Head of caudate nucleus (tissue), 42 donors: ENCODE measurements around the gene PLOD1.

Experiments
- DNase-seq, 42 donors: peaks; one replicate each; pipeline versions ENCODE4 v3.0.0 to v3.0.0-alpha.2; 2020 to 2021; ENCODE audit warnings: mixed read lengths in 7 of 42
- intact Hi-C: fragments of 100-400 bp; cut with DNase I; formaldehyde crosslinking; loops from one replicate; pipeline ENCODE4 v1.15.0; 2022

PLOD1 gene

DNA sequence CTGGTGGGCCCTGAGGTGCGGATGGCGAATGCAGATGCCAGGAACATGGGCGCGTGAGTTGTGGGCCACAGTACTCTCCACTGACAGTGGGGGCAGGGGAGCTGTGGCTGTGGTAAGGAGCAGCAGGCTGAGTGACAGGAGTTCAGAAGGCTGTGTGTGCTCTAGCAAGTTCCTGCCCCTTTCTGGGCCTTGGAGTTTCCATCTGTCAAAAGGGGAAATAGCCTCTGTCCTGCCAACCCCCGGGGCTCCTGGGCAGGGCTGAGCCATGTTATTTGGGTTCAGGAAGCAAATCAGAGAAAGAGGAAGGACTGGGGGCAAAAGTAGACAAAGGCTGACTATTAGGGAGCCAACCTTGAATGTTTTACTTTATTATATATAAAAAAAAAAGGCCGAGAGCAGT lies 26.2 kb downstream of the PLOD1 start:
- intact Hi-C loops = no loop called here
- peak in 15 of 42 donors; percentile 12 to 59 (median 34) for DNase-seq

DNA sequence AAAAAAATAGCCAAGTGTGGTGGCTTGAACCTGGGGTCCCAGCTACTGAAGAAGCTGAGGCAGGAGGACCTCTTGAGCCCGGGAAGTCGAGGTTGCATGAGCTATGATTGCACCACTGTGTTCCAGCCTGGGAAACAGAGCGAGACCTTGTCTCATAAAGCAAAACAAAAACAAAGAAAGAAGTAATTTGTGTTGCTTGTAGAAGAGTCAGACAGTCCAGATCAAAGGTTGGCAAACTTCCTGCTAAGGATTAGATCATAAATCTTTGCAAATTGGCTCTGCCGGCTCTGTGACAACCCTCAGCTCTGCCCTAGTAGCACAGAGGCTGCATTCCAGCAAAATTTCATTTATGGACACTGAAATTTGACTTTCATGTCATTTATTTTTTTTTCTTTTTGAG lies 26.7 kb downstream of the PLOD1 start:
- DNase-seq = peak in 16 of 42 donors; percentile 18 to 67 (median 34)
- intact Hi-C loops = no loop called here

- intact Hi-C loops = no loop called here
- DNase-seq = no peak
Measured at GRCh38 chr1:11963622-11964021, 29.1 kb downstream of the PLOD1 start.

- no peak for DNase-seq
- intact Hi-C loops = no loop called here
Measured at GRCh38 chr1:11964656-11965055, 30.1 kb downstream of the PLOD1 start.

- DNase-seq = peak in 6 of 42 donors; percentile 18 to 53 (median 26)
Measured at GRCh38 chr1:11967028-11967547, 32.6 kb downstream of the PLOD1 start.

GRCh38 chr1:11970441-11971185 lies 36.1 kb downstream of the PLOD1 start:
- intact Hi-C loops = no loop called here
- DNase-seq = no peak

More at GRCh38 chr1:11967028-11967547, 32.6 kb downstream of the PLOD1 start:
- intact Hi-C loops = no loop called here

DNA sequence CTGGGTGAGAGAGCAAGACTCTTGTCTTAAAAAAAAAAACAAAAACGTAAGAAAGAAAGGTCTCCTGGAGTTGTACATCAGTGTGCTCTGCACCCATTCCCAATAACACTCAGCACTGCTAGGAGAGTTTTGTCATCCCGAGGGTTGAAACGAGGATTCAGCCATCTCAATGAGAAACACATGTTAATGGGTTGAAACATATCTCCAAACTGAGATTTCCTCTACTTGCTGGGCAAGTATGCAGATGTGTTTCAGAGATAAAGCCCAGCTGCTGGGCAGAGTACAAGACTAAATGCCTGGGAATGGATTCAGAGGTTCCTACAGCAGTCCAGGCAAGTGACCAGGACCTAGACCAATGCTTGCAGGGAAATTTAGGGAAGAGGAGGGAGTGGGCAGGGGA lies 43.1 kb downstream of the PLOD1 start:
- intact Hi-C loops = no loop called here

DNA sequence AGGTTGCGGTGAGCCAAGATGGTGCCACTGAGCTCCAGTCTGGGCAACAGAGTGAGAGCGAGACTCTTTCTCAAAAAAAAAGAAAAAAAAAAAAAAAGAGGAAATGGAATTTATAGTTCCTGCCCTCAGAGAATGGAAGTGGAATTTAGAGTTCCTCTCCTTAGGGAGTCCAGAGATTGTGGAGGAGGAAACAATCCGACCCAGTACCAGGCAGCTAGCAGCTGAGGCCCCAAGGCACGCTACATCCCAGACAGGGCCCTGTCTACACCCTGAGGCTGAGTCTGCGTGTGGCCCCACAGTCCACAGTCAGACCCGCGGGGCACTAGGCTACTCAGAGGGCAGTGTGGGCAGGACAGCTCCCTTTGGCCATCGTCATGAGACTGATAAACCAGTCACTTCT lies 43.8 kb downstream of the PLOD1 start:
- peak in 1 of 42 donors; percentile 2 for DNase-seq
- intact Hi-C loops = no loop called here

More for the DNA sequence above, 43.1 kb downstream of the PLOD1 start:
- DNase-seq = no peak

DNA sequence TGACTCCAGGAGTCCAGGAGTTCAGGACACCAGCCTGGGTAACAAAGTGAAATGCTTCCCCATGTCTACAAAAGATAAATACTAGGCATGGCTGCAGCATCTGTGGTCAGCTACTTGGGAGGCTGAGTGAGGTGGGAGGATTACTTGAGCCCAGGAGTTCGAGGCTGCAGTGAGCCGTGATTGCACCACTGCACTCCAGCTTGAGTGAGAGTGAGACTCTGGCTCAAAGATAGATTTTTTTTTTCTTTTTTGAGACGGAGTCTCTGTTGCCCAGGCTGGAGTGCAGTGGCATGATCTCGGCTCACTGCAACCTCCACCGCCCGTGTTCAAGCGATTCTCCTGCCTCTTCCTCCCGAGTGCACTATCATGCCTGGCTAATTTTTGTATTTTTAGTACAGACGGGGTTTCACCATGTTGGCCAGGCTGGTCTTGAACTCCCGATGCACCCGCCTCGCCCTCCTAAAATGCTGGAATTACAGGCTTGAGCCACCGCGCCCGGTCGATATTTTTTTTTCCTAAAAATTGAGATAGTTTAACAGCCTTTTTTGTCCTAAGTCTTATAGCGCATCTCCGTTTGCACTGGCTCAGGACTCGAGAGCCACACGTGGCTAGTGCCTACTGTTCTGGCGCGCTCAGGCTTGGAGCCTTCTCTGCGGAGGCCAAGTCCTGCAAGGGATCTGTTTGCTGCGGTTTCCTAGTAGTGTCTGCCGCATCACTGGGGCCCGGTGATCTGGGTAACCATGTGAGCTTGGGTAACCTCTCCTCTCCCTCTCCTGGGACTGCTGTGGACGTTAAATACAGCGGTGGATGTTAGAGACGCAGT lies 44.7 kb downstream of the PLOD1 start:
- intact Hi-C loops = no loop called here
- DNase-seq = peak in 18 of 42 donors; percentile 20 to 60 (median 36)

DNA sequence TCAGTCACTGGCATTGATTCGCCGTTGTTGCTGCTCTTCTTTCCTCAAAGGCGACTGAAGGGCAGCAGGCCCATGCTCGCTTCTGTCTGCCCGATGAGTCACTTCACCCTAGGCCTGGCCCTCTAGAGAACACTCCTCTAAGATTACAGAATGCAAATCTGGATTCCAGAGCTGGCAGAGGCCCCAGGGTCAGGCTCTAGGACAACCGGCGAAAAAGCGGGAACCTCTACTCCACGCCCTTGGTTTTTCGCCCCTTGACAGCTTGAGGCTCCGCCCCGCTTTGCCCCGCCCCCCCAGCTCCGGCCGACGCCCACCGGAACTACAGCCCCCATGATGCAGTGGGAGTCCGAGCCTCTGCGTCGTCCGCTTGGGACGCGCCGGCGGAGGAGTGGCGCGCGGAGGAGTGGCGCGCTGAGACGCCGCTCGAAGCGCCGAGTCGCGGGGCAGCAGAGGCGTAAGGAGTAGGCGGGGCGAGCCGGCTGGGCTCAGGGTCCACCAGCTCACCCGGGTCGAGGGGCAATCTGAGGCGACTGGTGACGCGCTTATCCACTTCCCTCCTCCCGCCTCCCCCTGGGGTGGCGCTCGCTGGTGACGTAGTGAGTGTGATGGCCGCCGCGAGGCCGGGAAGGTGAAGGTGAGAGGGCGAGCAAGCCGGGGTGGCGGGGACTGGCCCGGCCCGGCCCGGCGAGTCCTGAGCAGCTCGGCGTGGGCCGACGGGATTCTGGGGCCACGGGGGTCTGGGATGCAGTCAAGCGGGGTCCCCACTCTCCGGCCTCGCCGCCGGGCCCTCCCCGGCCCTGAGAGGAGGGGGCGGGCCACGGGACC lies 45.5 kb downstream of the PLOD1 start, which contains the start of gene MFN2:
Gene MFN2, plus strand, starts transcription at position 594 of the 825 bp plus-strand sequence. CDS start 8,725 bp downstream, outside the sequence.
- peak; percentile 87 to 97 (median 94) for DNase-seq
- intact Hi-C loops = loop anchor here (2.0 kb wide), 1 partner anchor 71 kb away; no protein-coding TSS in a partner anchor

- intact Hi-C loops = loop anchor here (2.0 kb wide), 1 partner anchor 72 kb away; no protein-coding TSS in a partner anchor
- DNase-seq = no peak
Measured at GRCh38 chr1:11980676-11980972, 46.1 kb downstream of the PLOD1 start.

DNA sequence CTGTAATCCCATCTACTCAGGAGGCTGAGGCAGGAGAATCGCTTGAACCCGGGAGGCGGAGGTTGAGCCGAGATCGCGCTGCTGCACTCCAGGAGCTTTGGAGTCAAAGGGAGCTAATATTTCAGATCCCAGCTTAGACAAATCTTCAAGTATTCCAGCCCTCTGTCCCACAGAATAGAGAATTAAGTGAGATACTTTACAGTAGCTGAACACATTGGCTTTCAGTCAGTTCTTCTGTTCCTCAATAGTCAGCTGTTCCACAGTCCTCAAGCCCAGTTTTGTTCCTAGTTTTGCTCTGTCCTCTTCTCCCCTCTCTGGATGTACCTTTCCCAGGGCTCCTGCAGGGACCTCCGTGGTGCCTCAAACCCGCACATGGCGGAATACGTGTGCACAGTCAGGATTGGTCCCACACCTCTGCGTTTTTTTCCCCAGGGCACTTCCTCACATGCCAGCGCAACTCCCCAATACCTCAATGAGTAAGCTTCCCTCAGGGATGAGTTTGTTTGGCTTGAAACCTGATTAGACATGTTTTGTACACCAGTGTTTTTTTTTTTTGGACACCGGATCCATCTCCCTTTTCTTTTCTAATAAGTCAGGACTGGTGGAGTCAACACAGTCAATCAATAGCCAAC lies 47.0 kb downstream of the PLOD1 start:
- intact Hi-C loops = loop anchor here (2.0 kb wide), 1 partner anchor 73 kb away; no protein-coding TSS in a partner anchor

DNA sequence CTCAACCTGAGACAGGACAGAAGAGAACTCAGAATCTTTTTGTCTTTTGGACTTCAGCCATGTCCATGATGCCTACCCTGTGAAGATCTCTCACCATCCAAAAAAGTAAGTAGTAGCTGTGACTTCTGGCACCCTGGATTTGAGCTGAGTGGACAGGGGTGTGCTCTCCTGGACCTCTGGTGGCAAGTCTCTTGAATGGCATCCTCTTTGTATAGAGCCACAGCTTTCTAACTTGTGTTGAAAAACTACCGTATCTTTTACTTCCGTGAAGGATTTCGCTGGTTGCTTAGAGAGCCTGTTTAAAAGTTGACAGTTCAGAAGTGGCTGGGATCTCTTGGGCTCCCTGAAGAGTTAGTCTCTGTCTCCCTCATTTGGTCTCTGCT lies 47.5 kb downstream of the PLOD1 start:
- DNase-seq = peak in 1 of 42 donors; percentile 3
- intact Hi-C loops = no loop called here

More for the DNA sequence above, 47.0 kb downstream of the PLOD1 start:
- no peak for DNase-seq

DNA sequence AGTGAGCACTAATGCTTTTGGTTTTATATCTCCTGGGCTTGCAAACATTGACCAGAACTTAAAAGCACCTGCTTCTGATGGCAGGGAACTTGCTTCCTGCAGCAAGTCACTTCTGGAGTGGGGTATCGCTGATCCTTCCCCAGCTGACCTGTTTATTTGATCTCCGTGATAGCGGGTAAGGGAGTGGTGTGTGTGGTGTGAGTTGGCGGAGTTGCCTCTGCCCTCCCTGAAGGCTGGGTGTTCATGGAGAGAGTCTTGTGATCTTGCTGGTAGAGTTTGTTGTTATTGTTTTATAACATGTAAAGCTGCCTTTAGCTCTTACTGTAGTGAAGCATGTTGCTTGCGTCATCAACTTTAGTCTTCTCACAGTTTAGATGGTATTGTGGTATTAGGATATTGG lies 49.6 kb downstream of the PLOD1 start:
- intact Hi-C loops = no loop called here
- no peak for DNase-seq

GRCh38 chr1:11984576-11984975 lies 50.1 kb downstream of the PLOD1 start:
- DNase-seq = no peak
- intact Hi-C loops = no loop called here

DNA sequence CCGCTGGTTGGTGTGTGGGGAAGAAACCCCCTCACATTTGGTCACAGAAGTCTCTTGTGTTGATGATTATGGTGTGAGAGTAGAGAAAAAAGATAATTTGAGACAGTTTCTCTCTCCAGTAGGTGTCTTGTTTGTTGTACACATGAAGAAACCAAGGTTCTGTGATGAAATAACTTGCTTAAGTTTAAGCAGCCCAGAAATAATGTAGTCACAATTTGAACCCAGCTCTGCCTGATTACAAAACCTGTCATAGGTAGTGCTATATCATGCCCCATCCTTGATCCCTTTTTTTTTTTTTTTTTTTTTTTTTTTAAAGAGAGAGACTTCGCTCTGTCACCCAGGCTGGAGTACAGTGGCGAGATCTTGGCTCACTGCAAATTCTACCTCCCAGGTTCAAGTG lies 50.7 kb downstream of the PLOD1 start:
- intact Hi-C loops = no loop called here
- no peak for DNase-seq

GRCh38 chr1:11985851-11986250 lies 51.3 kb downstream of the PLOD1 start:
- intact Hi-C loops = no loop called here
- peak in 1 of 42 donors; percentile 40 for DNase-seq

DNA sequence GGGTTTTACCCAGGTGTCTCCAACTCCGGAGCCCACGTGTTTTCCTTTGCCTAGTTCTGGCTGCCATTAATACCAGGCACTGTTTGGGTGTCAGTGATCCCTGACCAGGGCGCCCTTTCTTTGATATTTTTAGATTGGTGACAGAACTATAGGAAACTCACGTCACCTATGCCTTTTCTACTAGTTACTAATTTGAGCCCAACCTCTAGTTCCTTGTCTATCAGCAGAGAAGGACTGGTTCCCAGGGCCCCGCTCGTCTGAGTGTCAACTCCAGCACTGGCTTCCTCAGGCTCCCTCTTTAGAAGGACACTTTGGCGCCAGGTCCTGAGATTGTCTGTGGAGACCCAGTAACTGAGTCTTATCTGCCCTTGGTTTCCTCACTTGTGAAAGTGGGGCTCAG lies 55.2 kb downstream of the PLOD1 start:
- intact Hi-C loops = no loop called here
- DNase-seq = no peak
